Panc1 (cell line): ENCODE results near the gene CLUH.

ENCODE experiments used
- CTCF ChIP-seq: fragments of 450-650 bp; IDR thresholded peaks from 2 replicates; pipeline ENCODE4 v1.5.1; 2017; ENCODE audit warnings: mild to moderate bottlenecking
- POLR2AphosphoS5 ChIP-seq: IDR thresholded peaks from 2 replicates; pipeline ENCODE4 v1.6.1; 2012; ENCODE audit warnings: mild to moderate bottlenecking, low read depth, low read length, moderate library complexity
- REST ChIP-seq, 2 experiments: IDR thresholded peaks; 2 replicates each; pipeline ENCODE4 v1.6.1; 2011 to 2012; ENCODE audit warnings: low read depth in 2 of 2, control low read depth in 1 of 2, low read length in 1 of 2, mild to moderate bottlenecking in 1 of 2, moderate library complexity in 1 of 2; ENCODE audit not compliant: insufficient read depth in 1 of 2
- SIN3A ChIP-seq: IDR thresholded peaks from 2 replicates; pipeline ENCODE4 v1.6.1; 2012; ENCODE audit warnings: low read depth, mild to moderate bottlenecking, low read length, moderate library complexity, borderline replicate concordance; ENCODE audit not compliant: insufficient read depth
- TCF7L2 ChIP-seq: IDR thresholded peaks from 2 replicates; pipeline ENCODE4 v1.6.1; 2011; ENCODE audit warnings: mild to moderate bottlenecking, low read depth, low read length, inconsistent platforms

GRCh38 chr17:2736956-2737355, 25.4 kb upstream of the CLUH start:
- TF ChIP-seq SIN3A, result no peak
- no peak for TF ChIP-seq CTCF
- no peak for TF ChIP-seq POLR2AphosphoS5
- TF ChIP-seq REST (IDR thresholded peaks at IDR 0.05; ENCODE audit: insufficient read depth in 1 of 2, low read depth in 2 of 2, low read length in 1 of 2), result no peak
- no peak for TF ChIP-seq TCF7L2
